Measurements from ENCODE around the gene BDH2.

The BDH2 gene

DNA sequence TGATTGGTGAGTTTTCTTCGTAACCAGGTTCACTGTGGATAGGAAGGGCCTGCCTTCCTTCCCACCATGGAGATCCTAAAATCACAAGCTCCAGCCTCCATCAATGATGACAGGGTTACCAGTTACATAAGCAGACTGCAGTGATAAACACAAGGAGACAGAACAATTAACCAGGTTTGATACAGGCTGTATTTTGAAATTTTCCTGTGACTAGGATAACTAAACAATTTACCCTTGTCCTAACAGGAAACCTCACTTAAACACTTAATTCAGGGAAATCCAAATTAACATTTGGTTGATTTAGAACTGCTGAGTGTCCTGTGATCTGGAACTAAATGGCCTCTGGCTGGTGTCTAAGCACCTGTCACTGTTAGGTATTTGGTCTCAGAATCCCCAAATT lies 20.0 kb downstream of the BDH2 start:
- DNase-seq: no peak

DNA sequence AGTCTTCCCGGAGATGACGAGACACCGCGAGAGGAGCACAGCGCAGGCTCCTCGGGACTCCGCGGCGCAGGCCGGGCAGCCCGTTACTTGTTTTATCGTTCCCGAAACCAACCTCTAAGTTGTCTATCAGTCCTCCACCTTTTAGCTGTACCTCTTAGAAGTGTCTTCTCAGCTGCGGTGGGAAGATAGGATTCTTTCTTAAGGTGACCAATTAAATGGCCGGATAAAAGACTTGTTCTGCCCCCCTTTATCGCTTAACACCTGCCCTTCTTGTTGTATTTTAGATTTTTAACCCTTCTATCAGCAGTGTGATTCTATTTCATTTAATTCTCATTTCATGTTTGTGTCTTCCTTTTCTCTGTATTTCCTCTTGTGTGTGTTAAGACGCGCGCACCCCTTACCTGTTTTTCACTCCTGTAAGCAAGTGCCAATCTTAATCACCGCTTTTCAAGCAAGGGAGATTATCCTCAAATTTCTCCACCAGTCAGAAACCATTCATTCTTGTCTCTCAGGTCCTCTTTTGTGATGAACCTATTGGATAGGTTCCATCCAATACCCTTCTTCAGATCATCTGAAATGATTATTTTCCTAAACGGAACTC lies 22.8 kb downstream of the BDH2 start, which contains the start of gene SLC9B2:
Gene SLC9B2 (minus strand): TSS at position 15 of the 601 bp plus-strand sequence. CDS start 9,211 bp downstream, outside the sequence.
- no peak for DNase-seq

DNA sequence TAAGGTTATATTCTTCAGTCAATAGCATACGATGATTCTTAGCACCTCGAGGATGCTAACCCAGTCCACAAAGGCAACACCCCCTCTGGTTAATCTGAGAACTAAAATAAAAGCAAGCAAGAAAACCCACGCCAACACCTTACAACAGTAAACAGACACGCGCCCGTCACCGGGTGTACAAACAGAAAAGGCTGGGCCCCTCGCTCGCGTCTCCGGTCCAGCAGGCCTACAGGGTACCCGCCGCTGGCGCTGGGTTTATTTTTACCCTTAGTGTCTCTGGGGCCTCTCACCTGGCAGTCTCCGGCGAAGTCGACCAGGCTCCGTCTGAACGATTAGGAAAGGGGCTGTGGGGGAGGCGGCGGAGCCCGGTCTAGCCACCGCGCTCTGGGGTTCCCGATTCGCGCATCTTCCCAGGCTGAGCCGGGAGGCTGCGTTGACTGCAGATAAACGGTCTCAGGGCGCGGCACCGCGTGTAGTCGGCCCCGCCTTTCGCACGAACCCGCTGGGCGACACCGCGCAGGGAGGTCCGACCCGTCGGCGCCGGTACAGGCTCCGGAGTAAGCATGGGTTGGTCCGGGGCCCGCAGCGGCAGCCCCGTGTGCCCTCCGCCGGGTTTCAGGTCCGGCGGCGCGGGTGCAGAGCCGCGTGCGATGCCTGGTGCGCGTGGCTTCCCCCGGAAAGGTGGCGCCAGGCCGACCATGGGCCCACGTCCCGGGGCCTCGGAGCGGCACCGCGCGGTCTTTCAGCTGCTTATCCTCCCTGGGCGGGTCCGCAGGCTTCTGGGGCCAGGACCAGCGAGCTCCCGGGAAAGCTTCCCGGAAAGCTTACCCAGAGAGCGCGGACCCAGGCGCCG lies 23.5 kb downstream of the BDH2 start:
- DNase-seq: no peak

DNA sequence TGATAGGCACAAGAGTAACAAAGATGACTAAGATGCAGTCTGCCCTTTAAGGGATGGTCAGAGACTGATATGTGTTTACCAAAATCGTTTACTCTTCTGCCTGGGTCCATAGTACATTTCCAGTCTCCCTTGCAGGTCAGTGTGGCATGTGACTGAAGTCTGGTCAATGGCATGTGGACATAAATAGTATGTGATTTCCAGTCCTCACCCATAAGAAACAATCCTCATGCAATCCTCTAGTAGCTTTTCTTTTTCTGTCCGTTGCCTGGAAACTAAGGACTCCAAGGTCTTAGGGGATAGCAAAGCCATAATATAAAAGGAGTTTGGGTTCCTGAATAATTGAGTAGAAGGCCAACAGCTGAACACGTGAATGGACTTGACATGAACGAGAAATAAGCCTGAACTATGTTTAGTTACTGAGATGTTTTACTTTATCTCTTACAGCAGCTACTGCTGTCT lies 24.2 kb downstream of the BDH2 start:
- DNase-seq: no peak

DNA sequence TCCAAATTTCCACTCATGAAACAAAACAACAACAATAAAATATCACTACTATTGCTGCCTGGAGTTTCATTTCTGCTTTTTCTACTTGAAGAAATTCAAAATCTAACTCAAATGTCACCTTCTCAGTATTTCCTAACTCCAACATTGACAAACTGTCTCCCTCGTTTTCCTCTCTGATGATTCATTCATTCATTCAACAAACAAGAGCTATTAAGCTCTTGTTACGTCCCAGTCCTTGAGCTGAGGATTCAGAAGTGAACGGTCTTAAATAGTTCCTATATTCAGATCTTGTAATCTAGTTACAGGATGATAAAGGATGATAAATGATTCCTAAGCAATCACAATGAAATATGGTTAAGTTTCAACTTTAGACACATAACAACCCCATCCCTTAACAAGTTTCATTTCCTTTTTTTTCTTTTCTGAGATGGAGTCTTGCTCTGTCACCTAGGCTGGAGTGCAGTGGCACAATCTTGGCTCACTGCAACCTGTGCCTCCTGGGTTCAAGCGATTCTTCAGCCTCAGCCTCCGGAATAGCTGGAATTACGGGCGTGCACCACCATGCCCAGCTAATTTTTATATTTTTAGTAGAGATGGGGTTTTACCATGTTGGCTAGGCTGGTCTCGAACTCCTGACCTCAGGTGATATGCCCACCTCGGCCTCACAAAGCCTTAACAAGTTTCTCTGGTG lies 24.7 kb downstream of the BDH2 start:
- no peak for DNase-seq

DNA sequence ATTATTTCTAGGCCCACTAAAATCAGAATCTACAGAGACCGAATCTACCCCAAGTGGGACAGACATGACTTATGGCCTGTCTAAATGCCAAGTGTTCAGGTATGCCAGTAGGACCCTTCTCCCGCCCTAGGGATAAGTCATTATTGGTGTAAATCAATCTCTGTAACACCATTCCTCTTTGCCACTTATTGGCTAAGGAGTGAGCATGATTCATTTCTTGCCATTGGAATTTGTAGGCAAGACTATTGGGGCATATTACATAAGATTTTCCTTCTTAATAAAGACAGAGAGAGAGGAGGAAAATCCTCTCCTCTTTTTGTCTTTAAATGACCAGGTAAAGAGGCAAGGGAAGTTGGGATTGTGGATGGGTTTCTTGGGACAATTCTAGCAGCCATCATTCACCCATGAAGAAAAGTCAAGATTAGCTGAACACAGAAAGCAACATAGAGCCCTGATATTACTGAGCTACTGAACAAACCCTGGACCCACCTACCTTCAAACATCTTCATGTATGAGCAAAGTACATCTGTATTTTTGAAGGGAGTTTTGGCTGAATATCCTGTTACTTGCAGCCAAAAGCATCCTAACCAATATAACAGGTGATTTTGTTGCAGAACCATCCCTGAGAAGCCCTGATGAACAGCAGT lies 25.7 kb downstream of the BDH2 start:
- no peak for DNase-seq

DNA sequence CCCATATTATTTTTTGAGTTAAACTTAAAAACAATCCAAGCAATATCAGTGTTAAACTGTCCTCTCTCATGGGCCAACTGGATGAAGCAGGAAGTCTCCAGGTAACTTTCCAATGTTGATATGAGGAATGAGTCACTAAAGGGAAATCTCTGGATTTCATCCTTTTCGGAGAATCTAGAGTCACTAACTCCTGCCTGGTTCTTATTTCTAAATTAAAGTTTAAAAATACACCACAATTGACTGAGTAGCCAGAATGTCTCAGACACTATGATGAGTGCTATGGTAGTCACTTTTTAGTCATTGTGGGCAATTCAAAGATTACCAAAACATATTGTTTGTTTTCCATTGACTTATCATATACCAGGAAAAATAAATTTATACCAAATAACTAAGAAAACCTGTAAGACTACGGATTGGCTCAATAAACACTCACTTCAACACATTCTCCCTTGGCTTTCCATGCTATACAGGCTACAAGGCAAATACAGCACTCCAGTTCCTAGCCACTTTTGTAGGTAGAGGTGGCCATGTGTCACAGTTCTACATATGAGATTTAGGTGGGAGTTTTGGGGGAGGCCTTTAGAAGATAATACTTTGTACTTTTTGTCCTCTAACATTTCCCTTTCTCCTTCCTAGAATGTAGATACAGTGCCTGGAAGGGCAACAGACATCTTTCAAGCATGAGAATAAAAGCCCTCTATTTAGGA lies 31.6 kb downstream of the BDH2 start:
- DNase-seq: no peak

DNA sequence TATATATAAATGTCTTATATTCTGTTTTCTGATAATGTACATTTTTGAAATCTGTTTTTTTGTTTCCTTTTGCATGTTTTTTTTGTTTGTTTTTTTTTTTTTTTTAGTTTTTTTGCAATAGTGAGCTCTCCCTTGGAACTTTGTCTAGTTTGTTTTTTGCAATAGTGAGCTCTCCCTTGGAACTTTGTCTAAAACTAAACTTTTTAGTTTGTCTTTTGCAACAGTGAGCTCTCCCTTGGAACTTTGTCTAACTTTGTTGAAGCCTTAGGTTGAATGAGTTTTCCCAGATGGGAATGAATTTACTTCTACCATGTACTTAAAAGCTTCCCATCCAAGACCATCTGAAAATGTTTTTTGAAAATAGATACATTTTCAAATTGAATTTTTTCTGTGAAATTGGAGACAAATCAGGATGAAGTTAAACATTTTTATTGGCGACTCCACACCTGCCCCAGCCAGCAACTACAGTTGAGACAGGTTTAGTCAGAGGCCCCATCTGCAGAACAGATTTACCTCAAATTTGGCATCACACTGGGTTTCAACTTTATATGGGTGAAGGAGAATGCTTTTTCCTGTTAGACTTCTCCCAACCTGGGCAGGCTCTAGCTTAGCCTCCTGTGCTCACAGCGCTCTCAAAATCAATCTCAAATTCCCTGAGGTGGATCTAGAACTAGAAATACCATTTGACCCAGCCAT lies 39.0 kb downstream of the BDH2 start:
- no peak for DNase-seq

DNA sequence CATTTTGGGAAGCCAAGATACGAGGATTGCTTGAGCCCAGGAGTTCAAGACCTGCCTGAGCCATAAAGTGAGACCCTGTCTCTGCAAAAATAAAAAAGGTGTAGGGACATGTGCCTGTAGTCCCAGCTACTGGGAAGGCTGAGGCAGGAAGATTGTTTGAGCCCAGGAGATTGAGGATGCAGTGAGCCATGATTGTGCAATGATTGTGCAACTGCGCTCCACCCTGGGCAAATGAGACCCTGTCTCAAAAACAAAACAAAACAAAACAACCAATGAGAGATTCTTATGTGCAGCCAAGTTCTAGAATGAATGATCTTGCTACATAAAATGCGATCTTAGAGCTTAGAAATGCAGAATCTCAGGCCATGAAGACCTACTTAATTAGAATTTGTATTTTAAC lies 45.6 kb downstream of the BDH2 start:
- DNase-seq: no peak

DNA sequence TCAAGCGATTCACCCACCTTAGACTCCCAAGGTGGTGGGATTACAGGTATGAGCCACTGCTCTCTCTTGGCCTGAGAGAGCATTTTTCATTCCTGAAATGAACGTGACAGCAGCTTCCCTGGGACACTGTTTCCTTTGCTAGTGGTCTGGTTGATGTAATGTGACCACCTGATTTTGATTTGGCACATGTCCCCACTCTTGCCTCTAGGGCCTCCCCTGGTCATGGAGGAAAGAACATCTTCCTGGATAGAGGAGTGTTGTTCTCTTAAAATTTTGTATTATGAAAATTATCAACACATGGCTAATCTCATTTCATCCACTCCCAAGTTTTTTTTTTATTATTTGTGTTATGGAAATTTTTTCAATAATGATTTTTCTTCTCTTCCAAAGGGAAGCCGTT lies 46.9 kb downstream of the BDH2 start:
- no peak for DNase-seq

DNA sequence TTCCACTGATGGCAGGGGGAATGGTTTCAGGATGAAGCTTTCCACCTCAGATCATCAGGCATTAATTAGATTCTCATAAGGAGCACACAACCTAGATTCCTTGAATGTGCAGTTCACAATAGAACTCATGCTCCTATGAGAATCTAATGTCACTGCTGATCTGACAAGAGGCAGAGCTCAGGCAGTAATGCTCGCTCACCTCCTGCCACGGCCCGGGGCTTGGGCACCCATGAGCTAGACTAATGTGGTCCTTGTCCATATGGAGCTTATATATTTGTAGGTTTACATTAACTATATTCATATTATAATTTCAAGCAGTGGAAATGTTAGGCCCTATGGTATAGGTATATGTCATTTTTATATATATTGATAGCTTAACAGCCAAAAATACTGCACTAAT lies 47.5 kb downstream of the BDH2 start:
- no peak for DNase-seq

DNA sequence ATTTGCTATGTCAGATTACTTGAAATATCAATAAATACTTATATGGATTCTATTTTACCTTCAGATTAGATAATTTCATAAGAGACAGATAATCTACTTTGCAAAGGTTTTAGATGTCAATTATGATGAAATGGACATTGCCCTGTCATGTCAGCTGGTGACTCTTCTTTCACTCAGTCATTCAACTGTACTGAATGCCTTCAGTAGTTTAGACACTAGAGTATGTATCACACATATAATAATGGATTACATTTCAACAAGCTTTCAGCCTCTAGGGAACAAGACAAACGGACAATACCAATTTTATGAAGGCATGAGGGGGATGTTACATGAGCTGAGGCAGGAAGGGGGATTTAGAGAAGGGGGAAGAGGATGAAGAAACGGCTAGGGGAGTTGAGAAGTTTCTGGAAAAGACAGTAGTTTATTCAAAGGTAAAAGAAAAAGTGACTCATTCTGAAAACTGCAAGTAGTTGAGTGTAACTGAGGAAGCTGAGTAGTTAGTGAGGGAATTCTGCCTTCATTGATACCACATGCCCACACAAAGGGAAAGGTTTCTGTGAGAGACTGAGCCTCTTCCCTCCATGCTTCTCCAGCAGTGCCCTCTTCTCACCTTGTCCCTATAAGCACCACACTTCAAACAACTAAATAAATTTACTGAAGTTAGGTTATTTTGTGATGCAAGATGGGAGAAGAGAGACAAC lies 48.7 kb downstream of the BDH2 start:
- DNase-seq: no peak

DNA sequence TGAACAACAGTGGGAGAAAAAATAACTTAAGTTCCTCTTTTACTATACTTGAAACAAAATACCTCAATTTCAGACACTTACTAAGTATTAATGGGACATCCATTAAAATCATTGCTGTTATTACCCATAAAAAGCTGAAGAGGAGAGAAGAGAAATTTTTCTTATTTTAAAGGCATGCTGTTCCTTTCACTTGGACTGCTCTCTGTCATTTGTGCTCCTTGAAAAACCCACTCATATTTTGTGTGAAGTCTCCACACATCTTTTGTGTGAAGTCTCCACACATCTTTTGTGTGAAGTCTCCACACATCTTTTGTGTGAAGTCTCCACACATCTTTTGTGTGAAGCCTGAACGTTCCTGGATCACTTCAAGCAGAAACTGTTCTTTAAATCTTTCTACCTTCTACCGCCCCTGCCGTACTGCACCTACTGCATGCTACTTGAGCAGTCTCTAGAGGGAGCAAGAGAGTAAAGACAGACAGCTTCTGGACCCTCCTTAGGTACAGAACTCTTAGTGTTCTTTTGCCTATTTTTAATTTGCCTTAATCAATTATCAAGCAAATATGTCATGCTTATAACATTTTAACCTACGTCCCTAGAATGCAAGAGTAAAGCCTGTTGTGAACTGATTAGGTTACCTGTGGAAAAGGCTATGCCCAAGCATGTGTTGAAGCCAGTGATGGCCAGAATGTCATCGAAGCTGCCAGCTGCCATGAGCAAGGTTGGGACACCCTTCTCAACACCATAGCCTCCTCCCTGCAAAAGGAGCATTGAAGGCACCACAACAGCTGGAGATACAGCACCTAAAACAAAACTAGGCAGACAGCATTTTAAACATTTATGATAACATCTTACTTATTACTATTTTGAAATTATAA lies 53.0 kb downstream of the BDH2 start:
- no peak for DNase-seq

DNA sequence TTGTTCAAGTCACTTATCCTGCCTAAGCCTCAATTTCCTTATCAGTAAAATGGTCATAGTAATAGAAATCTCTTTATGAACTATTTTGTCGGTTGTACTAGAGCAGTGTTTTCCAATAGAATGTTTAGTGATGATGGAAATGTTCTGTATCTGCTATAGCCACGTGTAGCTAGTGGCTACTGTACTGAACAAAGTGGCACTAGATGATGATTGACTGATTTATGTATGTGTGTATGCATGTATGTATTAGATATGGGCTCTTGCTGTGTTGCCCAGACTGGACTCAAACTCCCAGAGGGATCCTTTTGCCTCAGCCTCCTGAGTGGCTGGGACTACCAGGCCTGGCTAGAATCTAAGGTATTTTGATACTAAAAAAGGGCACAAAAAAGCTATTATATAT lies 55.5 kb downstream of the BDH2 start:
- no peak for DNase-seq

DNA sequence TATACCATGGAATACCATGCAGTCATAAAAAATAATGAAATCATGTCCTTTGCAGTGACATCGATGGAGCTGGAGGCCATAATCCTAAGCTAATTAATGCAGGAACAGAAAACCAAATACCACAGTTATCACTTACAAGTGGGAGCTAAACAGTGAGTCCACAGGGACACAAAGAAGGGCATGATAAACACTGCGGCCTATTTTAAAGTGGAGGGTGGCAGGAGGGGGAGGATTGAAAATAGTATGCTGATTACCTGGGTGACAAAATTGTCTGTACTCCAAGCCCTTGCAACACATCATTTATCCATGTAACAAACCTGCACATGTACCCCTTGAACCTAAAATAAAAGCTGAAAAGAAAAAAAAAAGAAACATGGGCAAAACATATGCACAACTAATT lies 63.5 kb downstream of the BDH2 start:
- no peak for DNase-seq

DNA sequence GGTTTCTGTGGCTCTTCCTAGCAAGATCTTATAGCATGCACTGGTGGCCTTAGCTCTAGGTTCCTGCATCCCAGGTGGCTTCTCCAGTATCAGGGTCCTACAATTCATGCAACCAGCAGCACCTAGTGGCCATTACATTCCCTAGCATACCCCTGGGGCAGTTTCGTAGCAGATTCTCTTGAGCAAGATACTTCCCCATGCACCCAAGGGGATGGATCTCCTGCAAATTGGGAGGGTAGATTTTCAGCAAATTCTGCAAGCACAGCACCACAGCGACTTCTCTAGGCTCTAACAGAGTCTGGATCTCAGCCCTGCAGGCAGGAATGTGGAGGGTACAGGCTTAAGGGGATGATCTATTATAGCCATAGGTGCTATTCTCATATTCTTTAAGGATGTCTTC lies 67.1 kb downstream of the BDH2 start:
- no peak for DNase-seq

DNA sequence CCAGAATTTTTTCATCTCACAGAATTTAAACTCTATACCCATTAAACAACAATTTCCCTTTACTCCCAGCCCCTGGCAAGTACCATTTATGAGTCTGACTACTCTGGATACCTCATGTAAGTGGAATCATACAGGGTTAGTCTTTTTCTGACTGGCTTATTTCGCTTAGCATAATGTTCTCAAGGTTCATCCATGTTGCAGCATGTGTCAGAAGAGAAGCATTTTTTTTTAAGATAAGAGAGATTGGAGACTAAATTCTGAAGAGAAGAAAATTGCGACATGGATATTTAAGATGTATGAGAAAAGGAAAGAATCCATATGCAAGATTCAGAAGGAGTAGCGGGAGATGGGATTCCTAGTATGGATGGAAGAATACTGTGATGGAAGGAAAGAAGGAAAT lies 68.8 kb downstream of the BDH2 start:
- DNase-seq: no peak

DNA sequence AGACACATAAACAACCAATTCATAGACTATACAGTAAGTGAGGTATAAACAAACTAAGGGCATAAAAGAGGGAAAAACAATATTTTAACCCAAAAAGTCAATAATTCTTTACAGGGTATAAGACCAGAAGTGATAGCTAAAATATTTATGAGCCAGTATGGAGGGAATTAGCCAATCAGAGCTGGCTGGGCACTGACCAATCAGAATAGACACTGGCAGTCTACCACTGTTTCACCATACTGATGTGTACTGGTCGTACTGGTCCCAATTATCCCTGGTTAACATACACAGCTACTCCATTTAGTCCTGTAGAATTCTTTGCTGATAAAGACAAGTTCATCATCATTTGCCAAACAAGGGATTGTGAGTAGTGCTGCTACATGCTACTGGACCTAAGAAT lies 70.3 kb downstream of the BDH2 start:
- DNase-seq: no peak
